TTC549 (cell line): ENCODE results near the gene TNFRSF19.

Experiments used
- FAIRE-seq: peaks from 2 replicates; lab custom pipeline; 2012; peaks lifted over from hg19 to GRCh38; lab: Jason Lieb, UNC

Gene TNFRSF19

DNA sequence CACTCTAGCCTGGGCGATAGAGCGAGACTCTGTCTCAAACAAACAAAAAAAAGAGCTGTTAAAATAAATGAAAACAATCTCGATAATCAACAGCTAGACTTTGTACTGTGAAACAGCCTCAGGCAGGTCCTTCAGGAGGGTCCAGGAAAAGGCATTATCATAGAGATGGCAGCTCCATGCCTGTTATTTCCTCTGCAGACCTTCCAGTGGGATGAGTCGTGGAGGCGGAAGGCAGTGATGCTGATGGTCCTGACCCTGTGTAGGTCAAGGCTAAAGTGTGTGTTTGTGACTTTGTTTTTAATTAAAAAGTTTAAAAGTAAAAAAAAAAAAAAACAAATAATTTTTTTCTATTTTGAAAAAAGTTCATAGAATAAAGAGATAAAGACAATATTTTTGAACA, 117.4 kb downstream of the TNFRSF19 start:
- FAIRE-seq: no peak

DNA sequence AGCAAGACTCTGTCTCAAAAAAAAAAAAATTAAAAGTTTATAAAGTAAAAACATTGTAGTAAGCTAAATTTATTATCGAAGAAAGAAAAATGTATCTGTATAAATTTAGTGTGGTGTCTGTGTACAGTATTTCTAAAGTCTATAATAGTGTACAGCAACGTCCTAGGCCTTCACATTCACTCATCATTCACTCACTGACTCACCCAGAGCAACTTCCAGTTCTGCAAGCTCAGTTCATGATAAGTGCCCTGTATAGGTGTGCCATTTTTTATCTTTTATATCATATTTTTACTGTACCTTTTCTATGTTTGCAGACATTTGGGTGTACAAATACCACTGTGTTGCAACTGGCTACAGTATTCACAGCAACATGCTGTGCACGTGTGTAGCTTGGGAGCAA, 118.1 kb downstream of the TNFRSF19 start:
- no peak for FAIRE-seq

DNA sequence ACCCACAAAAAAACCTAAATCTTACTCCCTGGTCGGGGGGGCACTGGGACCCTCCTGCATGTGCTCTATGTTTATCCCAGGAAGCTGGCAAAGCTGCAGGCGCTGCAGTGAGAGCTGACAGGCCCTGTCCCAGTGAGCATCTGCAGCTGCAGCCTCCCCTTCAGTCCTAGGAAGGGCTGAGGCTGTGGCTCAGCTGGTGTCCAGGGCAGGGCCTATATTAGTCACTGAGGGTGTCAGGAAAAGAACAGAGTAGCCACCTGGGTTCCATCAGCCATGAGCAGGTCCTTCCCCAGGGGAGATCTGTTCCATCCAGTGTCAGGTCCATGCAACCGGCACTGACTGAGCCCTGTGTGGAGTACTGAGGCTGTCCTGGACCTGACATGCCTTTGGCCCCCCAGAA, 120.5 kb downstream of the TNFRSF19 start:
- no peak for FAIRE-seq

DNA sequence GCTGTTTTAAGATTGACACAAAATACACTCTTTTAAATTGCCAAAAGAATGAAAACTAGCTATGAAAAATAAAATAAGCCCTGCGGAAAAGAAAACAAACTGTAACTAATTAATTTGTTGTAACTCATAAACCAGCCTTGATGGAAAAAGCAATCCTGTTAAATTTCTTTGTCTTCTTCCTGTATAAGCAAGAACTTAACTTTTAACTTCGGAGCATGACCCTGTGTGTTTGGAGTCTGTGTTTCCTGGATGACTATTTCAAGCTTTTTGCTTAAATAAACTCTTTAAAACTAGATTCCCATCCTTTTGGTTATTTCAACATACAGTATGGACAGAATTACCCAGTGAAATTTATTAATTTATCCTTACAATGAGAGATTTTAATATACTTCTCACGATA, 122.6 kb downstream of the TNFRSF19 start:
- no peak for FAIRE-seq

DNA sequence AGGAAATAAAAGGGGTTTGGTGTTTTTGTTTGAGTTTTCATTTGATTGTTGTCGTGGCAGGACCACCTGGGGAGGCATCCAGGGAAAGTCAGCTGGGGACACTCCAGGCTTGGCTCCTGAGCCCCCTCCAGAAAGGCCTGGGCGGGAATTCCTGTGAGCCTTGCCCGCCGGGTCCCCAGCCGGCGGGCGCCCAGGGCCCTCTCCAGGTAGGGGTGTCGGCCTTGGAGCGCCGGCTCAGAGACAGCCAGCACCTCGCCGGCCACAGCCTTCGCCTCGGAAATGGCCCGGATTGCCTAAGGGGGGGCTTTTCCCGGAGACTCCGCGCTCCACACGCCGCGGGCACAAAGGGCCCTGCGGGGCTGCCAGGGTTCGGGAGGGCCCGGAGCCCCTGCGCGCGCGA, 125.0 kb downstream of the TNFRSF19 start:
- no peak for FAIRE-seq

DNA sequence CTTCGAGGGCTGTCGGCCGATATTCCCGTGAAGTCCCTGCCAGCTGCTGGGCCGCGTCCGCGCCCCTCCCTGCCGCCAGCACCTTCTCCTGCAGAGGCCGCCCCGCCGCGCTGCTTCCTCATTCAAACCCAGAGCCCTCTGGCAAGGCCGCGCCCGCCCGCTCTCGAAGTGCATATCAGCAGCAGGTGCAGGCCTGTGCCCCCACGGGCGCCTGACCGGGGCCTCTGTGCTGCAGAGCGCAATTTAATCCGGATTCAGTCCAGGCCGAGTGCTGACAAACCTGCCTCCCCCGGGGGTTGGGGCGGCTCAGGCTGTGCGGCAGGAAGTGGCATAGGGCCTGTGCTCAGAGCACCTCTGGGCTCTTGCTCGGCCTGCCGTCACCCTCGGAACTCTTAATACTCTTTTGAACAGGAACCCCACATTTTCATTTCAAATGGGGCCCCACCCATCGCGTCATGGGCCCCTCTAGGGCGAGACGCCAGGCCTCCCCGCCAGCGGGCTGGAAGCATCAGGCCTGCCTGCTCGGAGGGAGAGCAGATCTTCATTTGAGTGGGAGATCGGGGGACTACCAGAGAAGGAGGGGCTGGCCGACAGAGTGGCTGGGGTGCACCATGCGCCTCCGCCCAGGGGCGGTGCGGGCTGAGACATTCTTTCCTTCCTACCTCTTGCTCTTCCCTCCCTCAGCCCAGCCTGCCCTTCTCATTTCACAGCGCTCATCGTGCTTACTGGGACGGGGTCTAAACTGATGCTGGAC, 125.7 kb downstream of the TNFRSF19 start:
- no peak for FAIRE-seq

DNA sequence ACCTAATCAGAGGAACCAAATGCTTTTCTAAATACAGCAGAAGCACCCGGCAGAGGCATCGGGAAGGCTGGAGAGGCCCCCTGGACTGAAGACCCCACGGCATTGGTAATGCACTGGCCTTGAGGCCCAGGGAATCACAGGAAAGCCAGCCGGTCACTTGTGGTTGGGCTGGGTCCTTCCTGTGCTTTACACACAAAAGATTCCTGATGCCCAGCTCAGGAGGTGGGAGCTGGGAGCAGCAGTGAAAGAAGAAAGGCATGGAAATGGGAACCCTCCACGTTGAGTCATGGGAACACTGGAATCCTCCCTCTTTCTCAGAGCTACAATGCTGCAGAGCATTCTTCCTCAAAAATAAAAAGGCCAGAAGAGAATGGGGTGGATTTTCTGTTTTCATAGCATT, 126.4 kb downstream of the TNFRSF19 start:
- no peak for FAIRE-seq

DNA sequence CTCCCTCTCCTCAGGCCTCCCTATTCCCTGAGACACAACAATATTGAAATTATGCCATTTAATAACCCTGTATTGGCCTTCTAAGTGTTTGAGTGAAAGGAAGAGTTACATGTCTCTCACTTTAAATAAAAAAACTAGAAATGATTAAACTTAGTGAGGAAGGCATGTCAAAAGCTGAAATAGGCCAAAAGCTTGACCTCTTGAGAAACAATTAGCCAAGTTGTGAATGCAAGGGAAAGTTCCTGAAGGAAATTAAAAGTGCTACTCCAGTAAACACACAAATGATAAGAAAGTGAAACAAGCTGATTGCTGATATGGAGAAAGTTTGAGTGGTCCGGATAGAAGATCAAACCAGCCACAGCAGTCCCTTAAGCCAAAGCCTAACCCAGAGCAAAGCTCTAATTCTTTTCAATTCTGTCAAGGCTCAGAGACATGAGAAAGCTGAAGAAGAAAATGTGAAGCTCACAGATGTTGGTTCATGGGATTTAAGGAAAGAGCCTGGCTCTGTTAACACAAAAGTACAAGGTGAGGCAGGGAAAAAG, 127.6 kb downstream of the TNFRSF19 start:
- no peak for FAIRE-seq

DNA sequence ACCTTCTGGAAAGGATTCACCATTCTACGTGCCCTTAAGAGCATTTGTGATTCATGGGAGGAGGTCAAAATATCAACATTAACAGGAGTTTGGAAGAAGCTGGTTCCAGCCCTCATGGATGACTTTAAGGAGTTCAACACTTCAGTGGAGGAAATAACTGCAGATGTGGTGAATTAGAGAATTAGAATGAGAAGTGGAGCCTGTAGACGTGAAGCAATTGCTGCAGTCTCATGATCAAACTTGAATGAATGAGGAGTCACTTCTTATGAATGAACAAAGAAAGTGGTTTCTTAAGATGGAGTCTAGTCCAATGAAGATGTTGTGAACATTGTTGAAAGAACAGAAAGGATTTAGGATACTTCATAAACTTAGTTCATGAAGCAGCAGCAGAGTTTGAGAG, 129.1 kb downstream of the TNFRSF19 start:
- FAIRE-seq: no peak

DNA sequence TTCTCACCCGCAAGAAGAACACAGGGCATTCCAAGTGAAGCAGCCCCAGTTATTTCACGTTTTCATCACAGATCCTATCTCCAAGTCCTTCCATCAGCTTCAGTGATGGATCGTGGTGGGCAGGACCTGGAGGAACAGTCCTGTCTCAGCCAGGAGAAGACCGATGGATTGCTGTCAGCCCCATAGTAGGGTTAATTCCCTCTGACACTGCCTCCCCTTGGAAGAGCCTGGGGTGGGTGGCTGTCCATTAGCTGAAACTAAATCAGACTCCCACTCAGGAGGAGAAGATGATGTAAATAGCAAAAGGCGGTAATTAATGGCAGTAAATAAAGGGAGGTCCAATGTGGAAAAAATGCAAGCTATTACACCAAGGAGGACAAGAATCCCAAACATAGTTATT, 131.0 kb downstream of the TNFRSF19 start:
- FAIRE-seq: no peak

DNA sequence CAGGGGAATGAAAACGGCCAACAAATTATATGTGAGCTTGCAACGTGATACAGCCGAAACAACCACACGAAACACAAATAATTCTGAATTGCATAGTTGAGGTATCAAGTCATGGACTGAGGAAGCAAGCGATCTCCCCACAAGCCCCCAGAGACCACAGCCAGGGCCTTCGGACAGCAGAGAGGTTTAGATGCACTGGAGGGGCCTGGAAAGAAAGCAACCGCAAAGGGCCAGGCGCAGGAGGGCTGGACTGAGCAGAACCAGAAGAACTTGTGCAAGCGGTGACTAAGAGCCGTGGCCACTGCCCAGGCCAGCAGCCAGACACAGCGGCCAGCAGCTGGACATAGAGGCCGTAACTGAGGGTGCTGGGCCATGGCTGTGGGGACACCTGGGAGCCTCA, 131.4 kb downstream of the TNFRSF19 start:
- FAIRE-seq: no peak

DNA sequence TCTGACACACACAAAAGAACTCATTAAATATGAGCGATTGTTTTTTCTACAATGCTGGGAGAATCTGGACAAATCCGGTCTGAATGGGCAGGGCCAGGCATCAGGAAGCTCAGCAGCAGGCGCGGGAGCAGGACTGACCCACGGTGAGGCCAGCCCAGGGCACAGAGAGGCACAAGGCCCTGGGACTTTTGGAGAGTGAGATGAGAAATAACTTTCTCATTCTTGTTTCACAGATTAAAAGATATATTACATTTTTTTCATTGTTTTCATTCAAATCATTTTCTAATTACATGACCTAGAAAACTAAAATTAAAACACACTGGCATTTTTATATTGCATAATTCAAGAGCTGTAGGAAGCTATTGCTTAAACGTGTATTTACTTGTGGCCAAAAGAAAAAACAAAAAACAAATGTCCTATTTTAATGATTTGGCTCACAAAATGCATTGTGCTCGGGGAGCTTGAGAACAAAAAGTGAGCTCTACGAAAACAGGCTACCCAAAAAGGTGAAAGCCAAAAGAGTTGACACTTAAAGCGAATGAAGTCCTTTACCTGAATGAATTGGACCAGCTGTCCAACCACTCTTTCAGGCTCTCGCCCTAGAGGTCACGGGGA, 133.1 kb downstream of the TNFRSF19 start:
- no peak for FAIRE-seq

DNA sequence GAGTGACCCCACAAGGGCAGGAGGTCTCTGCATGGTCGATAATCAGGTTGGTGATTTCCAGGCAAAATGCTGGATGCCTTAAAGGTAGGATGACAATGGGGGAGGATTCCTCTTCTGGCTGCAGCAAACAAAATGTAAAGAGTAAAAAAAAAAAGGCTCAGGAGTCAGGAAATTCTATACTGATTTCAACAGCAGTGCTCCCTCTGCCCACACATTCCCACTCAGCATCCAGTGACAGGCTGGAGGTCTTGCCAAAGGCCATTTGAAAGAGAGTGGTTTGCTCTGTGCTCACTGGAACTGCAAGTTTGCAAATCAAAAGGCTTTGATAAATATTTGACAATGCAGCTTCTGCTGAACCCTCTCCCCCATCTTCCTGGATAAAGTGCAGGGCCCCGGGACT, 135.4 kb downstream of the TNFRSF19 start:
- no peak for FAIRE-seq

DNA sequence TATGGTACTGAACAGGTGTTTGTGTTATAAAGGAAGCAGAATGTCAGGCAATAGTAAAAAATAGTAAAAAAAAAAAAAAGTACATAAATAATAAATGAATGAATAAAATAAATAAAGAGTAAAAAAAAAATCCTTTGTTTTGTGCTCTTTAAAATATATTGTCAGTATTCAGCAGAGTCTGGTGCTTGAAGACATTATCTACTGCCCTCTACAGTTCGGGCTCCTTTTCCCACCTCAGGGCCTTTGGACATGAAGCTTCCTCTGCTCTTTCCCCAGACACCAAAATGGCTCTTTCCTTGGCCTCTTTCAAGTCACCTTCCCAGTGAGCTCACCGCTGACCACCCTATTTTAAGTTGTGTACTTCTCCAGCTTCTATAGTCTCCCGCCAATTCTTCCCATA, 137.5 kb downstream of the TNFRSF19 start:
- FAIRE-seq: no peak

DNA sequence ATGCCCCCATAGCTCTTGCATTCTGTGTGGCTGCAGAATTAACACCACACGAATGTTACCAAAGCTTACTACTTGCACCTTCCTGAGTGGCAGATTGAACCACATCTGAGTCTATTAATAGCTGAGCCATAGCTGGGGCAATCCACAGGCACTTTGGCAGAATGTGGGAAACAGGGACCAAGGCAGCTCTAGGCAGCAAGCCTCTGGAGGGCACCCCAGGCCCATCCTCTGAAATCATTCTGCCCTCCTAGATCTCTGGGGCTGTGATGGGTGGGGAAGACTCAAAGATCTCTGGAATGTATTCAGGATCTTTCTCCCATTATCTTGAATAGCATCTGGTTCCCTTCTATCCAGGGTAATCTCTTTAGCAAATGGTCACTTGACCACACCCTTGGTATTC, 139.3 kb downstream of the TNFRSF19 start:
- FAIRE-seq: no peak

DNA sequence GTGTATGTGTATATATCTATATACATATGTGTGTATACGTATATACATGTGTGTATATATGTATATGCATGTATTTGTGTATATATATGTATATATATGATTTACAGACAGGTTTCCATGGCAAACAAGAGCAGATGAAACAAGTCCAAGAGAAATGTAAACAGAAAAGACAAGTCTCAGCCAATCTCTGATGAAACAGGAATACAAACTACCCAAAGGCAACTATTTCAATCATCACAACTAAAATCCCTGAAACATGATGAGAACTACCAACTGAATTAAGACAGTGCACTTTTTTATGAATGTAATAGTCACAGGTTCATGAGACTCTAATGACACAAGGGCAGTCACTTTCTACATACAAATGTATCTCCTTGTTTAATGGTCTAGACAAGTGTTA, 140.2 kb downstream of the TNFRSF19 start:
- FAIRE-seq: no peak

DNA sequence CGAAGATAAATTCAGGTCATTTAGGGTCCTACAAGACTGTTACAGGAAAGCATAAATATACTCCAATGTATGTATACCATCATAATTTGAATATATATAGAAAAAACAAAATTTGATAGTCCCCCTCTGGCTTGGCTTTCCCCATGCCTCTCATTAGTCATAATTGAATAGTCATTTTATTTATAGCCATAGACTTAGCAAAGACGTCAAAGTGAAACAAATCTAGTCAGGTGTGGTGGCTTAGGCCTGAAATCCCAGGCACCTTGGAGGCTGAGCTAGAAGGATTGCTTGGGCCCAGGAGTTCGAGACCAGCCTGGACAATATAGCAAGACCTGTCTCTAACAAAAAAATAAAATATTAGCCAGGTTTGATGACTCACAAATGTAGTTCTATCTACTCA, 141.1 kb downstream of the TNFRSF19 start:
- no peak for FAIRE-seq

DNA sequence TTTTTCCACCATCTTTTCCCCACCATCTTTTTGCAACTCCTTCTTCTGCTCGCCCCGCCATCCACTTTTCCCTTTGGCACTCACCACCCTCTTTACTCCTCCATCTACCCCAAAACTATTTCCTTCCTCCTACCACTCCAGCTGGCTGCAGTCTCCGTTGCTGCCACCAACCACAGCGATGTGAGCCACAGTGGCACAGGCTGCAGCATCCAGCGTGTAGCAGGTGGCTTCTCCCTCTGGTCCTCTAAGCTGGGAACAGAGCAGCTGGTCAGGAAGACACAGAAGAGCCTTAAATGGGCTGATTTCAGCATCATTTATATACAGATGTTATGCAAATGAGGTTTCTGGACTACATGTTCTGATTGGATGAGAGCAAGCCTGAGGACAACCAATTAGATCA, 144.5 kb downstream of the TNFRSF19 start:
- FAIRE-seq: no peak

DNA sequence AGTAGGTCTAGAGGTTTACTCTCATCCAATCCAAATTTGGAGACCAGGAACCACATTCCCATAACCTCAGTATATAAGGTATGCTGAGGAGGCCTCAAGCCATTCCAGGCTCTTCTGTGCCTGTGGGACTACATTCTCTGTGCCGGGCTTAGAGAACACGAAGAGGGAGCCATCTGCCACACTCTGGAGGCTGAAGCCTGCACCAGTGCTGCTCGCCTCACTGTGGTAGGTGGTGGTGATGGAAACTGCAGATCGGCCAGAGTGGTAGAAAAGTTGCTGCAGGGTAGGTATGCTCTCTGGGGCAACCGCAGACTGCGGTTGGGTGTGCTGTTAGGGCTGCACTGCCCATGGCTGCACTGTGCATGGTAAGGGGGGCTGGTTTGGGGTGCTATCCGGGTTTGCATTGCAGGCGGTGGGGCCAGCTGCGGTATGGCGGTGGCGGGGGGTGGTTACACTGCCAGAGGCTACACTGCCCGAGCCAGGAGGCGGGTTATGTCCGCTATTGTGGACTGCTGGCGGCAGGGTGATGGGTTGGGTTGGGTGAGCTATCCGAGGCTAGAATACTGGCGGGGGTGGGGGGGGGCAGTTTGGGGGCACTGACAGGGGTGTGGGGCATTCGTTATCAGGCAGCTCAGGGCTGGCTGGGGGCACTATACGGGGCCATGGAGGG, 145.0 kb downstream of the TNFRSF19 start:
- no peak for FAIRE-seq

DNA sequence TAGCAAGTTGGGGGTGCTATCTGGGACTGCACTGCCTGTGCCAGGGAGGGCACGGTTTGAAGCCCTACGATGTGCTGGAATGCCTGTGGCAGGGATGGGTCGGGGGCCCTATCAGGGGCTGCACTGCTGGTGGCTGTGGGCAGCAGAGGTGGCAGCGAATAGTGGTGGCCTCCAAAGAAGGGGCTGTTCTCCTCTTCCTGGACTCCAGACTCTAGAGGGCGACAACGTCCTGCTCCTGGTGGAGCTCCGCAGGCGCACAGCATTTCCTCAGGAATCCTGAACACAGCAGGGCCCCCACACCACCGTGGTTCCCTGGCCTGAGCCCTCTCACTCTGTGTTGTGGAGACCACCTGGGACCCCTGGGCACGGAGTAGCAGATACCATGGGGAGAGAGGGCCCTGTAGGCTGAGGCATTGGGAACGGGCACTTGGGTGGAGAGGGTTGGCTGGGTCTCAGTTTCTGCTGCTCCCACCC, 145.6 kb downstream of the TNFRSF19 start:
- FAIRE-seq: no peak

DNA sequence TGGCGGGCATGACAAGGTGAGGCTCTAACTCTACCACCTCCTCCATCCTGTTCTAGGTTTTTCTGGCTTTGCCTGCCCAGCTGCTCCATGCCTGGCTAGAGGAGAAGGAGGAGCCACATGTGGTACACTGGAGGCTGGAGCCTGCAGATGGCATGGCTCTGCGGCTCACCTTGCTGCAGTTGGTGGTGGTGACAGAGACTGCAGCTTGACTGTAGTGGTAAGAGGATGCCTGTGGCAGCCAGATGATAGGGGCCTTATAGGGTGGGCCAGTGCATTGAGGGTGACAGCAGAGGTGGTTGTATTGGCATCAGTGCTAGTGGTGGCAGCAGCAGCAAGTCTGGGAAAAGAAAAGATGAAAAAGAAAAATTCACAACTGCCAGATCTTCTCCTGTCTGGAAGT, 146.2 kb downstream of the TNFRSF19 start:
- FAIRE-seq: no peak

DNA sequence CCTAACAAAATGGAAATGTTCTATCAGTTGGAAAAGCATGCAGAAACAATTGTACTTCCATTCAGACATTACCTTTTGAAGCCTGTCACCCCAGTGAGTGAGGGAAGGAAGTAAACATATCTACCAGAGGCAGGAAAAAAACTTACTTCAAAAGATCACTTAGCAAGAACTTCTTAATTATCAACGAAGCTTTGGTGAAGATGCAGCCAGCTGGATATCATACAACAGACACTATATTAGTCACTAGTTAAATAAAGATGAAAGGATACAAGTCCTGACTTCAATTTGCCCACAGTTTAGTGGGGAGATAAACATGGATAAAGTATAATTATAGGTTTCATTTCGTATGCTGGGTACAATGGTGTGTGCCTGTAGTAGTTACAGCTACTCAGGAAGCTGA, 148.8 kb downstream of the TNFRSF19 start:
- FAIRE-seq: no peak

DNA sequence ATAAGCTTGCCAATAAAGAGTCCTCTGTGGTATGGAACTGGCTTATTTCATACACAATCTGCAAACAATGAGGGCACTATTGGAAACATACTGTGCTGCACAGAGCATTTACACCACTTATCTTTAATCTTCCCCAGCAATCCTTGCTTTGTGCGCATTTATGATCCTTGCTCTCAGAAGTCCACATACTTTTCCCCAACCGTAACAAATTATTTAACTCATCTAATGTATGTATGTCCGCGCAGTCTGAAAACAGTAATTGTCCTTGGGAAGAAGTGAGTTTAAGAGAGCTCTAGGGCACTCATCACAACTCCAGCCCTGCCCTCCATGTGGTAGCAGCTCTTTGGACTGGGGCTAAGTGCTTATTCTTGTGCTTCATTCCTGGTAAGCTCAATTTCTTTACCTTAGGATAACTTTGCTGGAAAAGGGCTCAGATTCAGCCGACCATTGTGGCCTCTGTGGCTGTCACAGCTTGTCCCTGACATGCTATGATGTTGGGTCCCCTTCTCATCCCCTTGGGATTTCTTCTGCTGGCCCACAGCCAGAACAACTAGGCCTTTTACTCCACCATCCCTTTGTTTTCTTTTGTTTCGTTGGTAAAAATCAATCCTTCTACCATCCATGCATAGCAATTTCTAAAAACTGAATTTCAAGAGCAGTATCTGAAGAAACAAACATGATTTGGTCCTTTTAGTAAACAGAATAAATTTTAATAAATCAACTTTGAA, 152.7 kb downstream of the TNFRSF19 start:
- FAIRE-seq: no peak
